Measurements from ENCODE around the gene HELZ.

HELZ gene

DNA sequence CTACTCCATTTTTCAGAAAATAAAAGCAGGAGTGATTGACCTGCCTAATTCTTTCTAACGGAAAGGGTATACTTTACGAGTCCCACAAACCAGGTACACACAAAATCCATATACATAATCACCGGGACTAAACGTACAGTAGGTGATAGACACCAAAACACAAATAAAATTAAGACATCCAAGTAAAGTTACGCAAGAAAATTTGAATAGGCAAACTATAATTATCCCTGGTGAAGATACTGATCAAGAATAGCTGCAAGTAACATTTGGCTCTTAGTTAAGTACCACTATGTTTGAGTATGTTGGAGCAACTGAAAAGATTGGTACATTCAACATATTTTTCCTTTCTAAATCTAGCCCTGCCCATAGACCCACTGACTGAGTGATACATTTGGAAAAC lies 1.7 kb downstream of the HELZ start:
- no peak for TF ChIP-seq ZBTB20 (tag by site-specific recombination; IDR thresholded peaks at IDR 0.05)
- peak; percentile 66 for TF ChIP-seq SP7 (tag by site-specific recombination; IDR thresholded peaks at IDR 0.05)
- TF ChIP-seq ZNF837 (tag by site-specific recombination; IDR thresholded peaks at IDR 0.05), result no peak
- no peak for TF ChIP-seq ZNF280C (tag by site-specific recombination; IDR thresholded peaks at IDR 0.05)
- no peak for TF ChIP-seq ZNF366 (tag by site-specific recombination; conservative IDR thresholded peaks at IDR 0.05)
- TF ChIP-seq ZNF248 (tag by site-specific recombination; IDR thresholded peaks at IDR 0.05), result no peak
- Histone ChIP-seq H3K4me1 (ENCODE audit: control insufficient read depth, insufficient read depth, low read length) (peaks cover 25% of the 10 kb centered on the region), H3K4me3 (ENCODE audit: low read depth, low read length) (no peak overlapping the region; the same call in 1 of the 2 replicates), H3K27ac (ENCODE audit: extremely low read depth, low read depth, low read length) (no peak overlapping the region), H3K9me3 (ENCODE audit: control insufficient read depth, insufficient read depth, low read depth, low read length) (no peaks in the 10 kb centered on the region), H3K36me3 (ENCODE audit: control insufficient read depth in 2 of 2, insufficient read depth in 1 of 2, low read length in 2 of 2) (peaks cover 16 to 23% of the 10 kb centered on the region in 2 experiments)
- POLR2A ChIA-PET, result no interaction called here
- CTCF ChIA-PET, result interaction anchor here (0.6 kb wide), 1 partner anchor 42 kb away, joined by 3 read pairs; no protein-coding TSS in a partner anchor

GRCh38 chr17:67241719-67242341 lies 3.2 kb downstream of the HELZ start:
- no peaks in the 10 kb centered on the region for H3K9me3 ChIP-seq (ENCODE audit: control insufficient read depth, insufficient read depth, low read depth, low read length)
- no peak overlapping the region for H3K4me3 ChIP-seq (ENCODE audit: low read depth, low read length)
- CTCF ChIA-PET, result interaction anchor here (0.6 kb wide), 1 partner anchor 27 kb away, joined by 4 read pairs; no protein-coding TSS in a partner anchor
- no peak overlapping the region for H3K27ac ChIP-seq (ENCODE audit: extremely low read depth, low read depth, low read length)
- TF ChIP-seq ZNF302 (tag by site-specific recombination; IDR thresholded peaks at IDR 0.05; ENCODE audit: low read depth), result no peak
- TF ChIP-seq SCRT2 (tag by site-specific recombination; IDR thresholded peaks at IDR 0.05), result peak; percentile 49; the same call in 1 of the 2 replicates
- no peak for TF ChIP-seq ZSCAN5A (tag by site-specific recombination; IDR thresholded peaks at IDR 0.05)
- TF ChIP-seq ZNF121 (tag by site-specific recombination; IDR thresholded peaks at IDR 0.05), result no peak
- TF ChIP-seq GFI1B (tag by site-specific recombination; IDR thresholded peaks at IDR 0.05), result no peak
- H3K4me1 ChIP-seq (ENCODE audit: control insufficient read depth, insufficient read depth, low read length), result peaks cover 25% of the 10 kb centered on the region
- H3K36me3 ChIP-seq (ENCODE audit: control insufficient read depth in 2 of 2, insufficient read depth in 1 of 2, low read length in 2 of 2), result peaks cover 29 to 36% of the 10 kb centered on the region in 2 experiments
- POLR2A ChIA-PET, result no interaction called here

DNA sequence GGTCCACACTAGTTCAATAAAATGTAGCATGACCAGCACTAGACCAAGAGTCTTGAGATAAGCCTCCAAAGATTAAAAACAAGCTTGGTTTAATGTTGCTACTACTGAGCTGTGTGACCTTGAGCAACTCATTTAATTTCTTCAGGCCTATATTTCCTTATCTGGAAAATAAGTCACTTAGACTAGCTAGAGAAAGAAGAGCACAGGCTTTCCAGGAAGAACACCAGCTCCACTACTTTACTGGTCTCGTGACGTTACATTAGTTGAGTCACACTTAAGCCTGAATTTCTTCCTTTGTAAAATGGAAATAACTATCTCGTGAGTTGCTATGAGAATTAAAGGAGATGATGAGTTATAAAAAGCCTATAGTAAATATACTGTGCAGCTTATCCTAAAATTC lies 5.4 kb downstream of the HELZ start:
- H3K9me3 ChIP-seq (ENCODE audit: control insufficient read depth, insufficient read depth, low read depth, low read length), result no peaks in the 10 kb centered on the region
- H3K36me3 ChIP-seq (ENCODE audit: control insufficient read depth in 2 of 2, insufficient read depth in 1 of 2, low read length in 2 of 2), result peaks cover 49 to 58% of the 10 kb centered on the region in 2 experiments
- ChIA-PET CTCF (interaction anchor here (0.6 to 1.5 kb wide), 5 partner anchors 11 to 585 kb away, joined by 3 to 4 read pairs (median 3); no protein-coding TSS in a partner anchor), POLR2A (interaction anchor here (1.3 to 1.4 kb wide), 2 partner anchors 18 to 27 kb away, joined by 3 read pairs; no protein-coding TSS in a partner anchor)
- no peak overlapping the region for H3K4me3 ChIP-seq (ENCODE audit: low read depth, low read length)
- 0 out of 2 replicates have a peak, but pooled peaks have one; percentile 35 for TF ChIP-seq ZNF664 (tag by site-specific recombination; IDR thresholded peaks at IDR 0.05)
- 0 out of 2 replicates have a peak, but pooled peaks have one; percentile 30 for TF ChIP-seq PRDM6 (tag by site-specific recombination; IDR thresholded peaks at IDR 0.05)
- no peak for TF ChIP-seq GFI1B (tag by site-specific recombination; IDR thresholded peaks at IDR 0.05)
- TF ChIP-seq, protein P1, sequence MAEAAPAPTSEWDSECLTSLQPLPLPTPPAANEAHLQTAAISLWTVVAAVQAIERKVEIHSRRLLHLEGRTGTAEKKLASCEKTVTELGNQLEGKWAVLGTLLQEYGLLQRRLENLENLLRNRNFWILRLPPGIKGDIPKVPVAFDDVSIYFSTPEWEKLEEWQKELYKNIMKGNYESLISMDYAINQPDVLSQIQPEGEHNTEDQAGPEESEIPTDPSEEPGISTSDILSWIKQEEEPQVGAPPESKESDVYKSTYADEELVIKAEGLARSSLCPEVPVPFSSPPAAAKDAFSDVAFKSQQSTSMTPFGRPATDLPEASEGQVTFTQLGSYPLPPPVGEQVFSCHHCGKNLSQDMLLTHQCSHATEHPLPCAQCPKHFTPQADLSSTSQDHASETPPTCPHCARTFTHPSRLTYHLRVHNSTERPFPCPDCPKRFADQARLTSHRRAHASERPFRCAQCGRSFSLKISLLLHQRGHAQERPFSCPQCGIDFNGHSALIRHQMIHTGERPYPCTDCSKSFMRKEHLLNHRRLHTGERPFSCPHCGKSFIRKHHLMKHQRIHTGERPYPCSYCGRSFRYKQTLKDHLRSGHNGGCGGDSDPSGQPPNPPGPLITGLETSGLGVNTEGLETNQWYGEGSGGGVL (tag by site-specific recombination; IDR thresholded peaks at IDR 0.05), result no peak
- TF ChIP-seq ZBTB21 (tag by site-specific recombination; IDR thresholded peaks at IDR 0.05), result no peak
- no peak for TF ChIP-seq OSR2 (tag by site-specific recombination; IDR thresholded peaks at IDR 0.05)
- no peak for TF ChIP-seq ZNF830 (tag by site-specific recombination; IDR thresholded peaks at IDR 0.05; ENCODE audit: low read depth)
- H3K27ac ChIP-seq (ENCODE audit: extremely low read depth, low read depth, low read length), result no peak overlapping the region
- peaks cover 20% of the 10 kb centered on the region for H3K4me1 ChIP-seq (ENCODE audit: control insufficient read depth, insufficient read depth, low read length)
